Ramos (cell line): ENCODE measurements around the gene ANGPT4.

Experiments used
- in situ Hi-C: fragments of 300-500 bp; cut with MboI; formaldehyde crosslinking; loops from one replicate; pipeline ENCODE4 v1.14.3; 2022; ENCODE audit warnings: low sequenced_read_pairs; ENCODE audit not compliant: unreplicated experiment

Gene ANGPT4

GRCh38 chr20:848193-848592 lies 67.9 kb downstream of the ANGPT4 start:
- in situ Hi-C loops, result no loop called here

- in situ Hi-C loops, result no loop called here
These were observed 69.2 kb downstream of the ANGPT4 start for GRCh38 chr20:846894-847278.

GRCh38 chr20:845941-846893 lies 69.9 kb downstream of the ANGPT4 start:
- in situ Hi-C loops, result no loop called here

GRCh38 chr20:845226-845868 lies 70.8 kb downstream of the ANGPT4 start:
- in situ Hi-C loops, result no loop called here

GRCh38 chr20:844473-845225 lies 71.5 kb downstream of the ANGPT4 start:
- in situ Hi-C loops, result no loop called here

- in situ Hi-C loops, result no loop called here
These were observed 72.2 kb downstream of the ANGPT4 start for GRCh38 chr20:843912-844311.

- in situ Hi-C loops, result no loop called here
These were observed 73.6 kb downstream of the ANGPT4 start for GRCh38 chr20:842547-842940.

- in situ Hi-C loops, result no loop called here
These were observed 74.3 kb downstream of the ANGPT4 start for GRCh38 chr20:841568-842546.

GRCh38 chr20:840858-841567 lies 75.1 kb downstream of the ANGPT4 start:
- in situ Hi-C loops, result no loop called here

- in situ Hi-C loops, result no loop called here
These were observed 75.7 kb downstream of the ANGPT4 start for GRCh38 chr20:840503-840857.

- in situ Hi-C loops, result no loop called here
These were observed 76.5 kb downstream of the ANGPT4 start for GRCh38 chr20:839626-840025.

- in situ Hi-C loops, result no loop called here
These were observed 77.1 kb downstream of the ANGPT4 start for GRCh38 chr20:839015-839414.

- in situ Hi-C loops, result no loop called here
These were observed 79.9 kb downstream of the ANGPT4 start for GRCh38 chr20:836190-836589.

- in situ Hi-C loops, result no loop called here
These were observed 80.5 kb downstream of the ANGPT4 start for GRCh38 chr20:835608-836045.

GRCh38 chr20:834151-834746 lies 81.9 kb downstream of the ANGPT4 start:
- in situ Hi-C loops, result no loop called here

- in situ Hi-C loops, result no loop called here
These were observed 82.5 kb downstream of the ANGPT4 start, which contains the start of gene FAM110A for GRCh38 chr20:833450-834150. FAM110A (plus strand) TSS chr20:833715; CDS start chr20:844805, 11,090 bp downstream.

- in situ Hi-C loops, result no loop called here
These were observed 83.0 kb downstream of the ANGPT4 start for GRCh38 chr20:833121-833449.

- in situ Hi-C loops, result no loop called here
These were observed 84.2 kb downstream of the ANGPT4 start for GRCh38 chr20:831956-832355.
